Small intestine (tissue), 7 donors: Measurements from ENCODE around the gene GNRHR. TPM values are rescaled to one million over a fixed set of nuclear protein-coding genes. Genes with fewer than 3 reads are reported as not detected.

Source experiments
- DNase-seq, 2 donors: peaks; one replicate each; pipeline versions ENCODE4 v3.0.0 to v3.0.0-alpha.2; 2013
- FAIRE-seq: peaks from 2 replicates; lab custom pipeline; 2012; peaks lifted over from hg19 to GRCh38; lab: Jason Lieb, UNC
- H3K27ac ChIP-seq, 3 donors: one replicate each; pipeline ENCODE4 v1.5.1; 2013; ENCODE audit warnings: low read length in 2 of 3, mild to moderate bottlenecking in 2 of 3, control low read depth in 1 of 3, inconsistent platforms in 1 of 3, low read depth in 1 of 3, moderate library complexity in 1 of 3
- H3K27me3 ChIP-seq, 3 donors: one replicate each; pipeline ENCODE4 v1.6.1; 2013; ENCODE audit warnings: low read length in 3 of 3, inconsistent platforms in 1 of 3; ENCODE audit not compliant: control insufficient read depth in 3 of 3, insufficient read depth in 3 of 3
- H3K36me3 ChIP-seq, 3 donors: one replicate each; pipeline ENCODE4 v1.6.1; 2013; ENCODE audit warnings: low read length in 3 of 3, inconsistent platforms in 1 of 3, low read depth in 1 of 3, mild to moderate bottlenecking in 1 of 3, moderate library complexity in 1 of 3; ENCODE audit not compliant: control insufficient read depth in 3 of 3, insufficient read depth in 2 of 3
- H3K4me1 ChIP-seq, 3 donors: one replicate each; pipeline ENCODE4 v1.6.1; 2013; ENCODE audit warnings: low read length in 2 of 3, inconsistent platforms in 1 of 3, low read depth in 1 of 3, mild to moderate bottlenecking in 1 of 3, moderate library complexity in 1 of 3; ENCODE audit not compliant: control insufficient read depth in 3 of 3, insufficient read depth in 2 of 3
- H3K4me3 ChIP-seq, 3 donors: one replicate each; pipeline ENCODE4 v1.5.1; 2013; ENCODE audit warnings: low read length in 3 of 3, control low read depth in 1 of 3, inconsistent platforms in 1 of 3, low read depth in 1 of 3, mild to moderate bottlenecking in 1 of 3, moderate library complexity in 1 of 3
- H3K9me3 ChIP-seq, 2 donors: one replicate each; pipeline ENCODE4 v1.6.1; 2013; ENCODE audit warnings: low read depth in 1 of 2, low read length in 1 of 2; ENCODE audit not compliant: control insufficient read depth in 2 of 2, insufficient read depth in 1 of 2
- WGBS, 3 donors: extraction: QIAGEN DNeasy Blood & Tissue Kit; methylation state at CpG; one replicate each; pipeline ENCODE4 v1.1.7; 2013; 5-methylcytosine and 5-hydroxymethylcytosine counted together
- polyA plus RNA-seq, 4 donors: library from polyadenylated mRNA; stranded (reverse) in 3 of 4; unstranded in 1 of 4; fragments of 200-250 nt in 3 of 4; fragments of 120-200 nt in 1 of 4; gene quantifications; one replicate each; pipeline versions ENCODE4 v1.2.1 to v1.2.3, GENCODE V29; 2013
- donor health status: healthy with polysubstance abuse.
- donor health status: control.
- donor health status: control.
- donor health status: Bipolar disorder and iron deficiency.
- donor health status: healthy.

Gene GNRHR
- polyA plus RNA-seq, 4 donors, result 0.47 TPM; not detected in 3

DNA sequence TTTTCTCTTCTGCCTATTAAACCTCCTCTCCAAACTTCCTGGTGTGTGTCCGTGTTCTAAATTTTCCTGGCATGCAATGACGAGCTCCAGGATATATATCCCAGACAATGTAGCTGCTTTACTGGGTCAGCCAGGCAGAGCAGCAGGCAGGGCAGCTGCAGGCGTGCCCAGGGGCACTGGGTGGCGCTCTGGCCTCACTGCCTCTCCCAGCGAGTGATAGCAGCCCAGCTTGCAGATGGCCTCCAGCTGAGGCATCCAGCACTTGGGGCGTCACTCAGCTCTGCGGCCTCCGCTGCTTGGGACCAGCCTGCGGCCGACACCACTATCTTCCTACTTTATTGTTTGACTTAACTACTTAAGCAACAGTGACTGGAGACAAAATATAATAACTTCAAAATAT is 30.2 kb downstream of the GNRHR start:
- no peak overlapping the region for H3K27ac ChIP-seq
- H3K27me3 ChIP-seq, result no peaks in the 10 kb centered on the region
- DNase-seq, result no peak
- 90% methylated on average over 10 of the region's 10 CpGs for WGBS, 3 donors
- FAIRE-seq, result no peak
- no peak overlapping the region for H3K4me3 ChIP-seq
- H3K4me1 ChIP-seq, result no peaks in the 10 kb centered on the region
- peaks cover 0 to 10% (median 0%) of the 10 kb centered on the region in 3 donors for H3K36me3 ChIP-seq
- H3K9me3 ChIP-seq, result no peaks in the 10 kb centered on the region

DNA sequence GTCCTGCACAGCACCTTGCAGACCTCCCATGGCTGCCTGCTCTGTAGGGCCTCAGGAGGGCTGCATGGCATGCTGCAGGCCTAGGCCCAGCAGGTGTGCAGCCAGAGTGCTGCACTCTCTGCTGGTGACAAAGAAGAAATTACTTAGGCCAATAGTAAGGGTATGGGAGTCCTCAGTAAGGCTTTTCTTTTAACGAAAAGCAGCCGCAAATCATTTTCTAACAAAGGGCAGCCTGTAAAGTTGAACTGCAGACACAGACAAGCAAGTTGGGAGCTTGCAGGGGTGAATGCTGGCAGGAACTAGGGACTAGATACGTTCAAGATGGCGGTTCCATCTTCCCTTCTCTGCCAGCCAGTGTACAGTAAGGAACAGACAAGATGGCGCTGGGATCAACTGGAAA is 30.8 kb downstream of the GNRHR start:
- H3K36me3 ChIP-seq, result peaks cover 0 to 10% (median 0%) of the 10 kb centered on the region in 3 donors
- no peaks in the 10 kb centered on the region for H3K9me3 ChIP-seq
- no peaks in the 10 kb centered on the region for H3K27me3 ChIP-seq
- WGBS, 3 donors, result 96 to 98% (median 96%) methylated on average over 5 of the region's 5 CpGs
- no peak for FAIRE-seq
- H3K4me1 ChIP-seq, result no peaks in the 10 kb centered on the region
- no peak overlapping the region for H3K27ac ChIP-seq
- no peak overlapping the region for H3K4me3 ChIP-seq
- DNase-seq, result no peak

DNA sequence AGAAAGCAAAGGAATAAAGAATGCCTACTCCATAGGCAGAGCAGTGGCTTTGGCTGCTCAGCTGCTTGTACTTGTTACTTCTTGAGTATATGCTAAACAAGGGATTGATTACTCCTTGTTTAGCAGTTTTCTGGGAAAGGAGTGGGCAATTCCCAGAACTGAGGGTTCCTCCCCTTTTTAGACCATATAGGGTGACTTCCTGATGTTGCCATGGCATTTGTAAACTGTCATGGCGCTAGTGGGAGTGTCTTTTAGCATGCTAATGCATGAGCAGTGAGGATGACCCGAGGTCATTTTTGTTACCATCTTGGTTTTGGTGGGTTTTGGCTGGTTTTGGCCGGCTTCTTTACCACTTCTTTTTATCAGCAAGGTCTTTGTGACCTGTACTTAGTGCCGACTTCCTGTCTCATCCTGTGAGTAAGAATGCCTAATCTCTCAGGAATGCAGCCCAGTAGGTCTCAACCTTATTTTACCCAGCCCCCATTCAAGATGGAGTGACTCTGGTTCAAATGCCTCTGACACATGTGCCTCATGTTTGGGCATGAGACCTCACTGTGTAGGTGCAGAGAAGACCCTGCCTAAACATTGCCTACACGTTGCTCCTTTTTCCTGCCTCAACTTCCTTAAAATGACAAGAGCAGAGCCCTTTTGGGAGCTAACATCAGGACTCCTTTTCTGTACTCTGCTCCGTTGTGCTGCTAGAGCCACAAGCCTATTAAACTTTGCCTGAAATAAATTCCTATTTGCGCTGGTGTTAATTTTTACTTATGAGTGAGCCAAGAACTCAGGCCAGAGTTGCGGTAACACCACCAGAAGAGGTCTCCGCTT is 32.2 kb downstream of the GNRHR start:
- peaks cover 0 to 21% (median 0%) of the 10 kb centered on the region in 3 donors for H3K36me3 ChIP-seq
- no peak for FAIRE-seq
- no peaks in the 10 kb centered on the region for H3K9me3 ChIP-seq
- H3K27me3 ChIP-seq, result no peaks in the 10 kb centered on the region
- 91 to 92% (median 92%) methylated on average over 9 of the region's 9 CpGs for WGBS, 3 donors
- H3K4me3 ChIP-seq, result no peak overlapping the region
- H3K4me1 ChIP-seq, result no peaks in the 10 kb centered on the region
- no peak overlapping the region for H3K27ac ChIP-seq
- DNase-seq, result no peak

DNA sequence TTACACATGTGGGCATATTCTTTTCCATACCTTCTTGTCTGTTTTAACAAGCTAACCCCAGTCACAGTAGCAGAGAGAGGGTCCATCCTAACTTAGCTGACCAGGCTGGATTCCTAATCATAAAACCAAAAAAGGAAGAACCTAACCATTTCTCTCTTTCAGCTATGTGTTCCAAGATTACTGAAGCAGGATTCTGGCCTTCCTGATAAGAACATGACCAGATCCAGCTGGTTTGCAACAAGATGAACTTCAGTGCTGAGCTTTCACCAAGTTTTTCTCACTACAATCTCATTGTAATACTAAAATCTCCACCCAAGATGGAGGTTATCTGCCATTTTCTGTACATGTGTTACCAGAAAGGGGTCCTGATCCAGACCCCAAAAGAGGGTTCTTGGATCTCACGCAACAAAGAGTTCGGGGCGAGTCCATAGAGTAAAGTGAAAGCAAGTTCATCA is 32.8 kb downstream of the GNRHR start:
- 95 to 99% (median 97%) methylated on average over 3 of the region's 3 CpGs for WGBS, 3 donors
- no peaks in the 10 kb centered on the region for H3K27me3 ChIP-seq
- FAIRE-seq (no peak), DNase-seq (no peak)
- no peaks in the 10 kb centered on the region for H3K4me1 ChIP-seq
- no peak overlapping the region for H3K27ac ChIP-seq
- H3K4me3 ChIP-seq, result no peak overlapping the region
- peaks cover 0 to 27% (median 0%) of the 10 kb centered on the region in 3 donors for H3K36me3 ChIP-seq
- H3K9me3 ChIP-seq, result no peaks in the 10 kb centered on the region

DNA sequence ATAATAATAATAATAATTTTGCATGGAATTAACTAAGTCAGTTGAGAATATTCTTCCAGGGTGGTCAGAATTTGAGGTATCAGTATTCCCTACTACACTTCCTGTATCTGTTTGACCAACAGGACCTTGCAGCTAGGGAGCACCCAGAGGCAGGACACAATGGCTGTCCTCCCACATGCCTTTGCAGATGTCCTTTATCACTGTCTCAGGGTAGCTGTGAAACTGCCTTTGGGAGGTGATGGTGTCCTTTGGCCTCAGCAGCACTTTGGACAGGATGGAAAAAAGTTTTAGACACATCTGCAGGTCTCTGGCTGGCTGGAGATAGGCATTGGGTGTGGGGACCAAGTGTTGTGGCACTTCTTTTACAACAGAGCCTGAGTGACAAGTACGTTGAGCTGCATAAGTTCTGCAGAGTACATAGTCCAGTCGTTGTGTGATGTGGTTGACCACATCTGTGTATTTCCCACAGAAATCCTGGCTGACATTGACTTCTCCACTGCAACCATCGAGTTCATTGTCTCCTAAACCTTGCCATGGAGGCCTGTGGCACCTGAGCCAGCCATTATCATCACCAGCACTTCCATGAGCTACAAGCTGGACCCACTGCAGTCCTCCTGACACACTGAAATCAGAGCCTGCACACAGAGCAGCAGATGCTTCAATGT is 34.1 kb downstream of the GNRHR start:
- Histone ChIP-seq H3K9me3 (no peaks in the 10 kb centered on the region), H3K4me1 (no peaks in the 10 kb centered on the region), H3K4me3 (no peak overlapping the region), H3K27me3 (no peaks in the 10 kb centered on the region), H3K36me3 (peaks cover 0 to 32% (median 0%) of the 10 kb centered on the region in 3 donors), H3K27ac (no peak overlapping the region)
- DNase-seq, result no peak
- no peak for FAIRE-seq
- 86 to 91% (median 90%) methylated on average over 3 of the region's 3 CpGs for WGBS, 3 donors

DNA sequence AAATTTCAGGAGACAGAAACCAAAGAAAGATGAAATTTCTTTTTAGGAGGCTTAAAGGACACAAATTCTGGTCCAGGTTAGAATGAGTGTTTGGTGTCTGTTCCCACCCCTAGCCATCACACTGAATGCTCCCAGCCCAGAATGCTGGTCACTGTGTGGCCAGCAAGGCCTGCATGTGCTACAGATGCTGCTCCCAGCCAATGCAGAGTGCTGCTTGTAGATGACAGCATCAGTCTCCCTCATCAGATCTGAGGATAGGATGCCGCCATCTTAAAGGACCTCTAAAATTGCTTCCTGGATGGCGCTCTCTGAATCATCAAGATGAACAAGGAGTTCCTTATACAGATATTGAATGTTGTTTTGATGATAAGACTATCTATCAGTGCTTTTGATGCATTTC is 35.3 kb downstream of the GNRHR start:
- DNase-seq (no peak), FAIRE-seq (no peak)
- no peak overlapping the region for H3K4me3 ChIP-seq
- H3K4me1 ChIP-seq, result no peaks in the 10 kb centered on the region
- no peaks in the 10 kb centered on the region for H3K9me3 ChIP-seq
- H3K27ac ChIP-seq, result no peak overlapping the region
- 97 to 100% (median 98%) methylated on average over 2 of the region's 2 CpGs for WGBS, 3 donors
- peaks cover 0 to 38% (median 0%) of the 10 kb centered on the region in 3 donors for H3K36me3 ChIP-seq
- no peaks in the 10 kb centered on the region for H3K27me3 ChIP-seq

DNA sequence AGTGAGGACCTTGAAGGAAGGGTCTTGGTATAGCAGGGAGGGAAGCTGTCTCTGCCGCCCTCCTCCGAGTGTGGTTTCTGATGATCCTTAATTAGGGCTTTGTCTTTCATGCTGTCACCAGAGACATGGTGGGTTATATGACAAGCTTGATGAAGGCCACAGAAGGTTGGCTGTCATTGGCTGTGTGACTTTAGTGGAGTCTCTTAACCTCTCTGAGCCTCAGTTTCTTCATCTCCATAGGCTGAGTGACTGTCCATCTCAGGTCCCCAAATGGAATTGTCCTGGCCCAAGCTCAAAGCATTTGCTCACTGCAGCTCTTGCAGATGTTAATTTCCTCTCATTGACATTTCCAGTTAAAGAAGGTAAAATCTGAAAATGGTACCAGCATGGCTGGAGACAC is 36.6 kb downstream of the GNRHR start:
- Histone ChIP-seq H3K4me3 (no peak overlapping the region), H3K9me3 (no peaks in the 10 kb centered on the region), H3K4me1 (peaks cover 0 to 3% (median 0%) of the 10 kb centered on the region in 3 donors), H3K27me3 (no peaks in the 10 kb centered on the region), H3K36me3 (peaks cover 0 to 44% (median 3%) of the 10 kb centered on the region in 3 donors), H3K27ac (no peak overlapping the region)
- DNase-seq (no peak), FAIRE-seq (no peak)
- 97 to 100% (median 98%) methylated on average over 2 of the region's 2 CpGs for WGBS, 3 donors

GRCh38 chr4:67714955-67715354 is 39.2 kb downstream of the GNRHR start:
- WGBS, 3 donors, result 86 to 98% (median 87%) methylated on average over 6 of the region's 6 CpGs
- H3K4me3 ChIP-seq, result no peak overlapping the region
- DNase-seq (no peak), FAIRE-seq (no peak)
- peaks cover 0 to 37% (median 3%) of the 10 kb centered on the region in 3 donors for H3K36me3 ChIP-seq
- H3K9me3 ChIP-seq, result no peaks in the 10 kb centered on the region
- no peaks in the 10 kb centered on the region for H3K27me3 ChIP-seq
- no peak overlapping the region for H3K27ac ChIP-seq
- H3K4me1 ChIP-seq, result peaks cover 0 to 3% (median 2%) of the 10 kb centered on the region in 3 donors
